ENCODE results near the gene GSTM3.

The GSTM3 gene

GRCh38 chr1:109761227-109762038 is 20.6 kb upstream of the GSTM3 start:
- TF ChIP-seq ZNF529 (tag by site-specific recombination; IDR thresholded peaks at IDR 0.05; ENCODE audit: insufficient replicate concordance) (no peak), ZNF148 (tag by site-specific recombination; IDR thresholded peaks at IDR 0.05; ENCODE audit: borderline replicate concordance) (no peak), ZNF580 (tag by site-specific recombination; IDR thresholded peaks at IDR 0.05) (no peak), ZNF629 (tag by site-specific recombination; IDR thresholded peaks at IDR 0.05) (no peak), ZNF114 (tag by site-specific recombination; IDR thresholded peaks at IDR 0.05) (no peak), EGR2 (tag by site-specific recombination; IDR thresholded peaks at IDR 0.05; ENCODE audit: low read depth) (no peak), YY1 (tag by site-specific recombination; IDR thresholded peaks at IDR 0.05) (no peak), ZNF140 (tag by site-specific recombination; IDR thresholded peaks at IDR 0.05) (no peak), ZSCAN18 (tag by site-specific recombination; IDR thresholded peaks at IDR 0.05) (no peak), ZNF362 (tag by site-specific recombination; IDR thresholded peaks at IDR 0.05) (no peak), KLF16 (tag by site-specific recombination; IDR thresholded peaks at IDR 0.05) (no peak), ZNF10 (tag by site-specific recombination; IDR thresholded peaks at IDR 0.05) (no peak), KLF17 (tag by site-specific recombination; IDR thresholded peaks at IDR 0.05) (no peak), ZNF654 (tag by site-specific recombination; IDR thresholded peaks at IDR 0.05; ENCODE audit: low read depth) (no peak), ZBTB49 (tag by site-specific recombination; IDR thresholded peaks at IDR 0.05; ENCODE audit: low read depth) (no peak)
- CTCF ChIA-PET: interaction anchor here (0.6 kb wide), 2 partner anchors 111 to 236 kb away, joined by 3 read pairs; no protein-coding TSS in a partner anchor
- no peak overlapping the region for H3K27ac ChIP-seq (ENCODE audit: extremely low read depth, low read depth, low read length)
- H3K4me1 ChIP-seq (ENCODE audit: control insufficient read depth, insufficient read depth, low read length): no peaks in the 10 kb centered on the region
- no peak overlapping the region for H3K4me3 ChIP-seq (ENCODE audit: low read depth, low read length)
- H3K36me3 ChIP-seq (ENCODE audit: control insufficient read depth in 2 of 2, insufficient read depth in 1 of 2, low read length in 2 of 2): no peaks in the 10 kb centered on the region
- POLR2A ChIA-PET: no interaction called here
- no peaks in the 10 kb centered on the region for H3K9me3 ChIP-seq (ENCODE audit: control insufficient read depth, insufficient read depth, low read depth, low read length)

Data from HEK293 (cell line).